Caco-2 (cell line): ENCODE results near the gene IL1RAP. TPM values are rescaled to one million over a fixed set of nuclear protein-coding genes. Genes with fewer than 3 reads are reported as not detected.

ENCODE experiments used
- BruUV-seq: library from RNA; stranded (reverse); fragments of 400-500 nt; replicated peaks from 2 replicates; lab custom pipeline; 2021; lab: Mats Ljungman, UMichigan
- CTCF ChIA-PET: fragments of 300-600 bp; sonication (Branson Sonifier 250); formaldehyde crosslinking; loops from one replicate; lab custom pipeline; 2022; ENCODE audit warnings: antibody characterized with exemption; lab: Charles Lee
- POLR2A ChIA-PET: fragments of 300-600 bp; sonication (Branson Sonifier 250); formaldehyde crosslinking; loops from one replicate; lab custom pipeline; 2022; ENCODE audit warnings: antibody characterized with exemption; lab: Charles Lee
- DNase-seq, 2 experiments: peaks; one replicate each; pipeline versions ENCODE4 v3.0.0 to v3.0.0-alpha.2; 2020 to 2022
- H3K27me3 ChIP-seq: replicated peaks from 2 replicates; pipeline ENCODE4 v1.6.0; 2011; ENCODE audit warnings: low read length; ENCODE audit not compliant: control insufficient read depth, insufficient read depth
- H3K36me3 ChIP-seq: 2 replicates; pipeline ENCODE4 v1.5.1; 2011; ENCODE audit warnings: low read length; ENCODE audit not compliant: control insufficient read depth, insufficient read depth
- H3K4me1 ChIP-seq: fragments of 250-450 bp; sonication (Bioruptor Pico); 2 replicates; pipeline ENCODE4 v1.5.1; 2020; ENCODE audit warnings: mild to moderate bottlenecking
- H3K4me3 ChIP-seq: 2 replicates; pipeline ENCODE4 v1.5.1; 2011; ENCODE audit warnings: low read depth, mild to moderate bottlenecking, control low read depth, low read length
- H3K9me3 ChIP-seq: fragments of 250-450 bp; sonication (Bioruptor Pico); 2 replicates; pipeline ENCODE4 v1.5.1; 2020; ENCODE audit warnings: mild to moderate bottlenecking, moderate library complexity
- H3K27ac Mint-ChIP-seq: one replicate; pipeline ENCODE4 v1.8.0; 2022; ENCODE audit warnings: mixed read lengths; ENCODE audit not compliant: unreplicated experiment
- H3K27me3 Mint-ChIP-seq: one replicate; pipeline ENCODE4 v1.8.0; 2022; ENCODE audit warnings: mixed read lengths; ENCODE audit not compliant: insufficient read depth, unreplicated experiment
- H3K36me3 Mint-ChIP-seq: one replicate; pipeline ENCODE4 v1.8.0; 2022; ENCODE audit warnings: mild to moderate bottlenecking, mixed read lengths; ENCODE audit not compliant: insufficient read depth, unreplicated experiment
- H3K4me1 Mint-ChIP-seq: one replicate; pipeline ENCODE4 v1.8.0; 2022; ENCODE audit warnings: low read depth, mixed read lengths; ENCODE audit not compliant: unreplicated experiment
- H3K4me3 Mint-ChIP-seq: one replicate; pipeline ENCODE4 v1.8.0; 2022; ENCODE audit warnings: mild to moderate bottlenecking, moderate library complexity, mixed read lengths; ENCODE audit not compliant: unreplicated experiment
- H3K9me3 Mint-ChIP-seq: one replicate; pipeline ENCODE4 v1.8.0; 2022; ENCODE audit warnings: mixed read lengths; ENCODE audit not compliant: unreplicated experiment
- intact Hi-C: fragments of 100-400 bp; cut with micrococcal nuclease; formaldehyde crosslinking; loops from one replicate; pipeline ENCODE4 v1.10.0; 2022; ENCODE audit not compliant: unreplicated experiment
- total RNA-seq: library from RNA; stranded (reverse); gene quantifications from 2 replicates; pipeline ENCODE4 v1.2.3, GENCODE V29; 2022
- TF ChIP-seq, protein P1 (sequence below), 2 experiments: fragments of 200-600 bp in 1 of 2; IDR thresholded peaks; 1 replicate in 1 of 2; 2 replicates in 1 of 2; pipeline versions ENCODE4 v1.5.1 to v1.8.0; 2011 to 2022; ENCODE audit warnings: antibody characterized with exemption in 1 of 2, control low read depth in 1 of 2, inconsistent platforms in 1 of 2, low read depth in 1 of 2, low read length in 1 of 2, mild to moderate bottlenecking in 1 of 2, moderate library complexity in 1 of 2; ENCODE audit not compliant: insufficient read depth in 1 of 2, severe bottlenecking in 1 of 2, unreplicated experiment in 1 of 2

IL1RAP gene
- total RNA-seq, 1 experiment from 2014 or later, result 5.1 TPM

- ChIA-PET CTCF (interaction anchor here (0.5 kb wide), 1 partner anchor 20 kb away, joined by 3 read pairs; no protein-coding TSS in a partner anchor), POLR2A (no interaction called here)
- no peak overlapping the region for H3K27ac Mint-ChIP-seq
Observed at GRCh38 chr3:190534986-190535385, 21.1 kb downstream of the IL1RAP start.

DNA sequence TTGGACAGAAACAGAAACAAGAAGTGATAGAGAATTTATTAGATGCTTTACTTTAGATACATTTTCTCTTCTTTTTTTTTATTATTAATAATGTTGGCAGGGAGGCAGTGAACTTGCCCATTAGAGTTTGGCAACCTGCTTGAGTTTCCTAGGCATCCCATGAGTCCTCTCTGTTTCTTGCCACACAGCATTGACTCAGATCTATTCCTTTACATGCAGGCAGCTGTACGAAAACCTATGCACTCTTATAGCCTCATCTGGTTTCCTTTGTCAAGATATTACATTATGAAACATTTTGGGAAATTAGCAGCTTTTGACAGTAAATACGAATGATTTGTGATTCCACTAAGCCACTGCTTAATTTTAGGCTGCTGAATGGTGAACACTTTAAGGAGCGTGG, 23.3 kb downstream of the IL1RAP start:
- no peaks in the 10 kb centered on the region for H3K27me3 ChIP-seq
- intact Hi-C loops, result no loop called here
- H3K4me1 Mint-ChIP-seq, result no peaks in the 10 kb centered on the region
- H3K4me3 ChIP-seq, result no peak overlapping the region
- no peaks in the 10 kb centered on the region for H3K9me3 ChIP-seq
- ChIA-PET POLR2A (no interaction called here), CTCF (no interaction called here)
- no TSS peak for BruUV-seq
- no peak overlapping the region for H3K27ac Mint-ChIP-seq
- H3K36me3 ChIP-seq, result no peaks in the 10 kb centered on the region
- DNase-seq, result no peak
- H3K4me1 ChIP-seq, result no peaks in the 10 kb centered on the region
- no peaks in the 10 kb centered on the region for H3K27me3 Mint-ChIP-seq
- TF ChIP-seq, protein P1, sequence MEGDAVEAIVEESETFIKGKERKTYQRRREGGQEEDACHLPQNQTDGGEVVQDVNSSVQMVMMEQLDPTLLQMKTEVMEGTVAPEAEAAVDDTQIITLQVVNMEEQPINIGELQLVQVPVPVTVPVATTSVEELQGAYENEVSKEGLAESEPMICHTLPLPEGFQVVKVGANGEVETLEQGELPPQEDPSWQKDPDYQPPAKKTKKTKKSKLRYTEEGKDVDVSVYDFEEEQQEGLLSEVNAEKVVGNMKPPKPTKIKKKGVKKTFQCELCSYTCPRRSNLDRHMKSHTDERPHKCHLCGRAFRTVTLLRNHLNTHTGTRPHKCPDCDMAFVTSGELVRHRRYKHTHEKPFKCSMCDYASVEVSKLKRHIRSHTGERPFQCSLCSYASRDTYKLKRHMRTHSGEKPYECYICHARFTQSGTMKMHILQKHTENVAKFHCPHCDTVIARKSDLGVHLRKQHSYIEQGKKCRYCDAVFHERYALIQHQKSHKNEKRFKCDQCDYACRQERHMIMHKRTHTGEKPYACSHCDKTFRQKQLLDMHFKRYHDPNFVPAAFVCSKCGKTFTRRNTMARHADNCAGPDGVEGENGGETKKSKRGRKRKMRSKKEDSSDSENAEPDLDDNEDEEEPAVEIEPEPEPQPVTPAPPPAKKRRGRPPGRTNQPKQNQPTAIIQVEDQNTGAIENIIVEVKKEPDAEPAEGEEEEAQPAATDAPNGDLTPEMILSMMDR (IDR thresholded peaks at IDR 0.05; ENCODE audit: insufficient read depth in 1 of 2, low read depth in 1 of 2, low read length in 1 of 2, severe bottlenecking in 1 of 2, unreplicated experiment in 1 of 2), result no peak
- H3K9me3 Mint-ChIP-seq, result no peaks in the 10 kb centered on the region
- H3K36me3 Mint-ChIP-seq, result no peaks in the 10 kb centered on the region
- H3K4me3 Mint-ChIP-seq, result no peak overlapping the region

More at GRCh38 chr3:190534986-190535385, 21.1 kb downstream of the IL1RAP start:
- intact Hi-C loops, result no loop called here
- Mint-ChIP-seq H3K4me1 (no peaks in the 10 kb centered on the region), H3K4me3 (no peak overlapping the region), H3K36me3 (no peaks in the 10 kb centered on the region), H3K27me3 (no peaks in the 10 kb centered on the region), H3K9me3 (no peaks in the 10 kb centered on the region)
- no peaks in the 10 kb centered on the region for H3K36me3 ChIP-seq
- no peaks in the 10 kb centered on the region for H3K4me1 ChIP-seq
- TF ChIP-seq, protein P1 (IDR thresholded peaks at IDR 0.05; ENCODE audit: insufficient read depth in 1 of 2, low read depth in 1 of 2, low read length in 1 of 2, severe bottlenecking in 1 of 2, unreplicated experiment in 1 of 2), result no peak
- no peak overlapping the region for H3K4me3 ChIP-seq
- DNase-seq, result no peak
- H3K9me3 ChIP-seq, result no peaks in the 10 kb centered on the region
- BruUV-seq, result no TSS peak
- no peaks in the 10 kb centered on the region for H3K27me3 ChIP-seq

DNA sequence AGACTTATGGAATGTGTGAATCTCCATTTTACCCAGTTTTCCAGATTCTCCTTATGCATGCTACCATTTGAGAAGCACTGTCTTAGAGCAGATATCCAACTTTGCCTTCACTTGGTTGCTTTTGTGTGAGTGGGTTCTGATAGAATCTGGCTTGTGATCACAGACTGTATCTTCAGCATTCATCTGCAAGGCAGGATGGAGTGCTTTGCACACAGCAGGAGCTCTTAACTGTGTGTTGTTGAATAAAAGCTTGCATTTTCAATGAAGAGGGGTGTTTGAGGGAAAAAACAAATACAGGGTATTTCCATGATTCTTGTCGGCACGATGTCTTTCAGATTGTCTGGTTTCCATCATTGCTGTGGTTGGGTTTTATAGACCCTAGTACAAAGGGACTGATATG, 24.4 kb downstream of the IL1RAP start:
- ChIA-PET POLR2A (no interaction called here), CTCF (no interaction called here)
- Histone ChIP-seq H3K9me3 (no peaks in the 10 kb centered on the region), H3K36me3 (no peaks in the 10 kb centered on the region), H3K4me3 (no peak overlapping the region), H3K4me1 (no peaks in the 10 kb centered on the region), H3K27me3 (no peaks in the 10 kb centered on the region)
- Mint-ChIP-seq H3K4me3 (no peak overlapping the region), H3K36me3 (no peaks in the 10 kb centered on the region), H3K27ac (no peak overlapping the region), H3K27me3 (no peaks in the 10 kb centered on the region), H3K9me3 (no peaks in the 10 kb centered on the region), H3K4me1 (peaks cover 2% of the 10 kb centered on the region)
- TF ChIP-seq, protein P1 (IDR thresholded peaks at IDR 0.05; ENCODE audit: insufficient read depth in 1 of 2, low read depth in 1 of 2, low read length in 1 of 2, severe bottlenecking in 1 of 2, unreplicated experiment in 1 of 2), result no peak
- no peak for DNase-seq
- no TSS peak for BruUV-seq
- intact Hi-C loops, result no loop called here
